ENCODE measurements around the gene GCSAM. TPM values are rescaled to one million over a fixed set of nuclear protein-coding genes. Genes with fewer than 3 reads are reported as not detected.

Gene GCSAM
- total and polyA plus RNA-seq, 9 donors, result 0.11 to 0.83 (median 0.18) TPM; not detected in 5

GRCh38 chr3:112095731-112096130 lies 37.3 kb downstream of the GCSAM start:
- TF ChIP-seq CTCF (IDR thresholded peaks at IDR 0.05), result no peak
- TF ChIP-seq EP300 (IDR thresholded peaks at IDR 0.05), result no peak
- no peak for TF ChIP-seq POLR2A (IDR thresholded peaks at IDR 0.05)
- no peaks in the 10 kb centered on the region for H3K36me3 ChIP-seq
- intact Hi-C loops (cut with DNase I), result no loop called here
- no peak overlapping the region for H3K4me3 ChIP-seq
- no peak for DNase-seq
- H3K27me3 ChIP-seq, result no peaks in the 10 kb centered on the region
- no peaks in the 10 kb centered on the region for H3K9me3 ChIP-seq
- no peak overlapping the region for H3K27ac ChIP-seq
- H3K4me1 ChIP-seq (ENCODE audit: insufficient read depth), result no peaks in the 10 kb centered on the region
- 32 to 57% (median 57%) methylated on average over 2 of the region's 2 CpGs for WGBS, 3 donors

- DNase-seq, result no peak
- no peaks in the 10 kb centered on the region for H3K27me3 ChIP-seq
- no peak overlapping the region for H3K4me3 ChIP-seq
- no peaks in the 10 kb centered on the region for H3K4me1 ChIP-seq (ENCODE audit: insufficient read depth)
- H3K9me3 ChIP-seq, result no peaks in the 10 kb centered on the region
- intact Hi-C loops (cut with DNase I), result no loop called here
- H3K36me3 ChIP-seq, result no peaks in the 10 kb centered on the region
- no peak for TF ChIP-seq EP300 (IDR thresholded peaks at IDR 0.05)
- TF ChIP-seq CTCF (IDR thresholded peaks at IDR 0.05), result no peak
- no peak for TF ChIP-seq POLR2A (IDR thresholded peaks at IDR 0.05)
- no peak overlapping the region for H3K27ac ChIP-seq
Observed at GRCh38 chr3:112093180-112093522, 39.9 kb downstream of the GCSAM start.

- Histone ChIP-seq H3K9me3 (no peaks in the 10 kb centered on the region), H3K4me3 (no peak overlapping the region), H3K27ac (no peak overlapping the region), H3K4me1 (ENCODE audit: insufficient read depth) (no peaks in the 10 kb centered on the region), H3K36me3 (no peaks in the 10 kb centered on the region), H3K27me3 (no peaks in the 10 kb centered on the region)
- DNase-seq, result no peak
- 24 to 26% (median 25%) methylated on average over 6 of the region's 6 CpGs for WGBS, 3 donors
- intact Hi-C loops (cut with DNase I), result no loop called here
- TF ChIP-seq CTCF (IDR thresholded peaks at IDR 0.05), result no peak
- no peak for TF ChIP-seq POLR2A (IDR thresholded peaks at IDR 0.05)
- TF ChIP-seq EP300 (IDR thresholded peaks at IDR 0.05), result no peak
Observed at GRCh38 chr3:112092496-112093179, 40.4 kb downstream of the GCSAM start.

- H3K27me3 ChIP-seq, result no peaks in the 10 kb centered on the region
- intact Hi-C loops (cut with DNase I), result no loop called here
- no peak overlapping the region for H3K27ac ChIP-seq
- H3K36me3 ChIP-seq, result no peaks in the 10 kb centered on the region
- no peak for TF ChIP-seq CTCF (IDR thresholded peaks at IDR 0.05)
- no peak for TF ChIP-seq EP300 (IDR thresholded peaks at IDR 0.05)
- TF ChIP-seq POLR2A (IDR thresholded peaks at IDR 0.05), result no peak
- WGBS, 3 donors, result 87 to 89% (median 88%) methylated on average over 6 of the region's 6 CpGs
- no peaks in the 10 kb centered on the region for H3K9me3 ChIP-seq
- no peak overlapping the region for H3K4me3 ChIP-seq
- H3K4me1 ChIP-seq (ENCODE audit: insufficient read depth), result no peaks in the 10 kb centered on the region
- DNase-seq, result no peak
Observed at GRCh38 chr3:112090887-112091586, 42.0 kb downstream of the GCSAM start.

Data from ovary (tissue), 9 donors.